Endothelial cell of umbilical vein (primary cell): ENCODE measurements around the gene ABCB9. TPM values are rescaled to one million over a fixed set of nuclear protein-coding genes. Genes with fewer than 3 reads are reported as not detected.

Experiments
- BruUV-seq: library from RNA; stranded (reverse); fragments of 400-500 nt; replicated peaks from 2 replicates; lab custom pipeline; 2021; lab: Mats Ljungman, UMichigan
- CTCF ChIA-PET: fragments of 300-600, 350-600 bp; sonication (Branson Sonifier 250); formaldehyde crosslinking; loops from one replicate; lab custom pipeline; 2021; ENCODE audit warnings: antibody characterized with exemption, inconsistent platforms; lab: Charles Lee
- POLR2A ChIA-PET: fragments of 300-600, 350-600 bp; sonication (Branson Sonifier 250); formaldehyde crosslinking; loops from one replicate; lab custom pipeline; 2021; ENCODE audit warnings: antibody characterized with exemption, inconsistent platforms; lab: Charles Lee
- DNase-seq: peaks from one replicate; pipeline ENCODE4 v3.0.0-alpha.2; 2011; ENCODE audit warnings: low read depth, low spot score
- FAIRE-seq: peaks from 2 replicates; lab custom pipeline; 2011; peaks lifted over from hg19 to GRCh38; lab: Jason Lieb, UNC
- H2AFZ ChIP-seq: 2 replicates; pipeline ENCODE4 v1.6.0; 2012; ENCODE audit warnings: low read depth, low read length, control low read depth, inconsistent platforms
- H3K27ac ChIP-seq: 2 replicates; pipeline ENCODE4 v1.5.1; 2011; ENCODE audit warnings: low read depth, mild to moderate bottlenecking, control low read depth, low read length, moderate library complexity; ENCODE audit not compliant: insufficient read depth
- H3K27me3 ChIP-seq, 2 experiments: 2 replicates each; pipeline versions ENCODE4 v1.6.0 to v1.6.1; 2011; ENCODE audit warnings: low read length in 2 of 2, mixed read lengths in 1 of 2; ENCODE audit not compliant: control insufficient read depth in 2 of 2, insufficient read depth in 2 of 2
- H3K36me3 ChIP-seq, 2 experiments: 2 replicates in 1 of 2; 3 replicates in 1 of 2; pipeline ENCODE4 v1.5.1; 2011; ENCODE audit warnings: low read length in 2 of 2, mild to moderate bottlenecking in 1 of 2, moderate library complexity in 1 of 2; ENCODE audit not compliant: control insufficient read depth in 2 of 2, insufficient read depth in 2 of 2; ENCODE audit errors: extremely low read depth in 1 of 2
- H3K4me1 ChIP-seq: 3 replicates; pipeline ENCODE4 v1.5.1; 2011; ENCODE audit warnings: mild to moderate bottlenecking, low read length; ENCODE audit not compliant: control insufficient read depth, insufficient read depth; ENCODE audit errors: extremely low read depth
- H3K4me2 ChIP-seq: 2 replicates; pipeline ENCODE4 v1.6.1; 2011; ENCODE audit warnings: low read length, control low read depth, mixed read lengths; ENCODE audit not compliant: insufficient read depth
- H3K4me3 ChIP-seq, 3 experiments: fragments of 200-600 bp in 1 of 3; sonication (generic), shearing (Covaris generic) in 1 of 3; replicated peaks in 1 of 3; 2 replicates each; pipeline ENCODE4 v1.5.1; 2011 to 2016; ENCODE audit warnings: control low read depth in 3 of 3, low read length in 3 of 3, mild to moderate bottlenecking in 2 of 3, inconsistent platforms in 1 of 3, low read depth in 1 of 3, moderate library complexity in 1 of 3; ENCODE audit not compliant: insufficient read depth in 1 of 3
- H3K79me2 ChIP-seq: 2 replicates; pipeline ENCODE4 v1.6.0; 2012; ENCODE audit warnings: low read length, inconsistent platforms; ENCODE audit not compliant: control insufficient read depth, insufficient read depth
- H3K9ac ChIP-seq: replicated peaks from 2 replicates; pipeline ENCODE3; 2011; ENCODE audit warnings: low read length, control low read depth; ENCODE audit not compliant: insufficient read depth; ENCODE audit errors: extremely low read depth
- H3K9me1 ChIP-seq: replicated peaks from 3 replicates; pipeline ENCODE4 v1.6.0; 2011; ENCODE audit warnings: mild to moderate bottlenecking, low read length; ENCODE audit not compliant: control insufficient read depth, insufficient read depth; ENCODE audit errors: extremely low read depth
- H3K9me3 ChIP-seq: replicated peaks from 2 replicates; pipeline ENCODE4 v1.5.1; 2012; ENCODE audit warnings: low read length, inconsistent platforms; ENCODE audit not compliant: control insufficient read depth, insufficient read depth
- H4K20me1 ChIP-seq: replicated peaks from 2 replicates; pipeline ENCODE3; 2011; ENCODE audit warnings: mild to moderate bottlenecking, low read length; ENCODE audit not compliant: control insufficient read depth, insufficient read depth; ENCODE audit errors: extremely low read depth
- CTCF ChIP-seq, 2 donors: IDR thresholded peaks; 1 replicate in 1 of 2; 2 replicates in 1 of 2; pipeline ENCODE4 v1.5.1; 2011; ENCODE audit warnings: low read length in 2 of 2, mild to moderate bottlenecking in 2 of 2, moderate library complexity in 2 of 2, control low read depth in 1 of 2, inconsistent platforms in 1 of 2, low read depth in 1 of 2; ENCODE audit not compliant: insufficient read depth in 1 of 2; ENCODE audit errors: extremely low read depth in 1 of 2
- EZH2 ChIP-seq: IDR thresholded peaks from 2 replicates; pipeline ENCODE4 v1.6.1; 2012; ENCODE audit warnings: borderline replicate concordance, low read depth, mild to moderate bottlenecking, moderate library complexity, low read length, inconsistent platforms; ENCODE audit not compliant: severe bottlenecking
- FOS ChIP-seq: IDR thresholded peaks from 2 replicates; pipeline ENCODE4 v1.6.1; 2011; ENCODE audit warnings: mild to moderate bottlenecking, low read length, moderate library complexity, borderline replicate concordance; ENCODE audit not compliant: insufficient read depth
- GATA2 ChIP-seq: IDR thresholded peaks from 2 replicates; pipeline ENCODE4 v1.7.0; 2011; ENCODE audit warnings: low read depth, mild to moderate bottlenecking, moderate library complexity, mixed read lengths, low read length; ENCODE audit not compliant: insufficient read length, insufficient read depth
- JUN ChIP-seq: IDR thresholded peaks from 2 replicates; pipeline ENCODE4 v1.6.1; 2011; ENCODE audit warnings: borderline replicate concordance, low read depth; ENCODE audit not compliant: insufficient read length, insufficient read depth
- MAX ChIP-seq: IDR thresholded peaks from 2 replicates; pipeline ENCODE4 v1.6.1; 2011; ENCODE audit not compliant: insufficient read depth, insufficient read length
- MYC ChIP-seq: IDR thresholded peaks from one replicate; pipeline ENCODE4 v1.6.1; 2011; ENCODE audit warnings: mild to moderate bottlenecking, low read depth, low read length
- POLR2A ChIP-seq: IDR thresholded peaks from 2 replicates; pipeline ENCODE4 v1.6.1; 2012; ENCODE audit warnings: low read depth, mild to moderate bottlenecking, control low read depth, low read length
- POLR2AphosphoS5 ChIP-seq: IDR thresholded peaks from 2 replicates; pipeline ENCODE4 v1.6.1; 2012; ENCODE audit warnings: low read depth, mild to moderate bottlenecking, control low read depth, low read length, moderate library complexity; ENCODE audit not compliant: insufficient read depth
- dilution Hi-C: fragments of 300-500 bp; cut with MboI; formaldehyde crosslinking; loops from one replicate; pipeline ENCODE4 v1.15.0; 2019; ENCODE audit warnings: low sequenced_read_pairs; ENCODE audit not compliant: extremely low pct_ligation_motif_present
- intact Hi-C: fragments of 100-400 bp; cut with micrococcal nuclease; formaldehyde crosslinking; loops from one replicate; pipeline ENCODE4 v1.10.0; 2022
- polyA plus RNA-seq, 4 experiments: library from polyadenylated mRNA; depleted of rRNA in 3 of 4; stranded (reverse) in 3 of 4; unstranded in 1 of 4; fragments of >200 nt; gene quantifications; 2 replicates each; pipeline versions ENCODE4 v1.2.1 to v1.2.3, GENCODE V29; 2011 to 2012; ENCODE audit warnings: missing spikeins in 1 of 4
- total RNA-seq: library from RNA; stranded (reverse); gene quantifications from 2 replicates; pipeline ENCODE4 v1.2.3, GENCODE V29; 2021

Gene ABCB9
- total and polyA plus RNA-seq, 2 donors (not counting 3 experiments of a cell fraction or from before 2014, with no cell fraction given) = 11.7 to 16.9 TPM

- H3K9me1 ChIP-seq = no peaks in the 10 kb centered on the region
Observed at GRCh38 chr12:123010681-123011080, 44.4 kb upstream of the ABCB9 start.

More at GRCh38 chr12:123010681-123011080, 44.4 kb upstream of the ABCB9 start:
- H3K27ac ChIP-seq = no peak overlapping the region
- H3K4me2 ChIP-seq = no peak overlapping the region
- H3K4me1 ChIP-seq = no peaks in the 10 kb centered on the region
- no peaks in the 10 kb centered on the region for H3K79me2 ChIP-seq
- DNase-seq = no peak
- no TSS peak for BruUV-seq
- ChIA-PET POLR2A (no interaction called here), CTCF (interaction anchor here (0.9 kb wide), 1 partner anchor 228 kb away, joined by 4 read pairs; no protein-coding TSS in a partner anchor)
- no peak overlapping the region for H3K4me3 ChIP-seq
- dilution Hi-C loops = no loop called here
- H3K9me3 ChIP-seq = no peaks in the 10 kb centered on the region
- no peak overlapping the region for H3K9ac ChIP-seq
- no peak for FAIRE-seq
- TF ChIP-seq MAX (no peak), POLR2A (no peak), JUN (no peak), FOS (no peak), POLR2AphosphoS5 (no peak), GATA2 (no peak), CTCF (IDR thresholded peaks at IDR 0.05; ENCODE audit: extremely low read depth in 1 of 2, insufficient read depth in 1 of 2, low read depth in 1 of 2, low read length in 2 of 2) (no peak), EZH2 (no peak), MYC (no peak)
- no peaks in the 10 kb centered on the region for H3K36me3 ChIP-seq
- H4K20me1 ChIP-seq = no peaks in the 10 kb centered on the region
- no peaks in the 10 kb centered on the region for H3K27me3 ChIP-seq
- H2AFZ ChIP-seq = no peak overlapping the region
- intact Hi-C loops = no loop called here
